GM18519 (cell line): ENCODE data around the gene UBE2L3.
"Not testable (repeated sequence)": the region's sequence is repeated elsewhere in the genome, so short reads cannot be mapped to it uniquely, and the experiment has no call there.

Source experiments
- ATAC-seq: cut with Tn5 transposase; IDR thresholded peaks from one replicate; pipeline ENCODE4 v1.9.1; 2021; ENCODE audit warnings: mild to moderate bottlenecking, moderate library complexity; ENCODE audit not compliant: unreplicated experiment, low FRiP score

UBE2L3 gene

GRCh38 chr22:21624880-21625791, 57.6 kb downstream of the UBE2L3 start:
- no peak for ATAC-seq

GRCh38 chr22:21626073-21626734, 58.7 kb downstream of the UBE2L3 start:
- ATAC-seq = no peak

- ATAC-seq = no peak
These were observed 59.4 kb downstream of the UBE2L3 start for GRCh38 chr22:21626735-21627469.

GRCh38 chr22:21628386-21629254, 61.1 kb downstream of the UBE2L3 start:
- no peak for ATAC-seq

- peak; percentile 56 for ATAC-seq
These were observed 62.0 kb downstream of the UBE2L3 start, which contains the start of gene YDJC for GRCh38 chr22:21629255-21630149. Gene YDJC (minus strand): TSS chr22:21630022. CDS start chr22:21630014, 8 bp downstream.

GRCh38 chr22:21631025-21631424, 63.5 kb downstream of the UBE2L3 start:
- ATAC-seq = no peak

GRCh38 chr22:21632237-21632895, 64.9 kb downstream of the UBE2L3 start, which contains the start of gene CCDC116:
Gene CCDC116 (plus strand): TSS chr22:21632760. CDS start chr22:21633182, 422 bp downstream.
- no peak for ATAC-seq

- no peak for ATAC-seq
These were observed 65.4 kb downstream of the UBE2L3 start for GRCh38 chr22:21632931-21633330.

- no peak for ATAC-seq
These were observed 66.0 kb downstream of the UBE2L3 start for GRCh38 chr22:21633481-21633880.

- no peak for ATAC-seq
These were observed 66.6 kb downstream of the UBE2L3 start for GRCh38 chr22:21634081-21634480.

GRCh38 chr22:21634844-21635243, 67.3 kb downstream of the UBE2L3 start:
- no peak for ATAC-seq

GRCh38 chr22:21635771-21636510, 68.4 kb downstream of the UBE2L3 start:
- no peak for ATAC-seq

GRCh38 chr22:21636629-21637218, 69.2 kb downstream of the UBE2L3 start:
- ATAC-seq = no peak

GRCh38 chr22:21637450-21637849, 69.9 kb downstream of the UBE2L3 start:
- not testable (repeated sequence) for ATAC-seq

GRCh38 chr22:21639359-21639758, 71.8 kb downstream of the UBE2L3 start:
- no peak for ATAC-seq

- ATAC-seq = no peak
These were observed 73.3 kb downstream of the UBE2L3 start for GRCh38 chr22:21640810-21641209.

GRCh38 chr22:21641417-21641788, 73.9 kb downstream of the UBE2L3 start:
- ATAC-seq = no peak
